ENCODE results near the gene CHMP1A. TPM values are rescaled to one million over a fixed set of nuclear protein-coding genes. Genes with fewer than 3 reads are reported as not detected.

The CHMP1A gene
- total and polyA plus RNA-seq, 2 of the 8 experiments (the other 6 are each of a cell fraction or from before 2014, with no cell fraction given): 64.4 to 75.8 TPM

DNA sequence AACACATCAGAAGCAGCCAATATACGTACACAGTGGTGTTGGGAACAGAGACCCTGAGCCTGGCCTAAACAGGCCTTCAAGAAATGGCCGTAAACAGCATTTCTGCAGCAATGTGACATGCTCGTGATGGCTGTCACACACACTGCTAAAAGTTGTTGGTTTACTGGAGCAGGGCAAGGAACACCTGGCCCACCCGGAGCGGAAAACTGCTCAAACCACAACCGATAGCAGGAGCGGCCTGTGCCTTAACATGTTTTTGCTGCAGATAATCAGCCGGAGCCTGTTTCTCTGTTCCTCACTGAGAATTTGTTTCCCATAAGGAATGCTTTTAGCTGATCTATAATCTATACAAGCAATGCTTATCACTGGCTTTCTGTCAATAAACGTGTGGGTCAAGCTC lies 50.1 kb downstream of the CHMP1A start:
- Histone ChIP-seq H3K27me3 (replicated peaks in 1 of 4; ENCODE audit: control insufficient read depth in 3 of 4, extremely low read depth in 1 of 4, insufficient read depth in 3 of 4, low read length in 3 of 4) (no peaks in the 10 kb centered on the region; a peak in 1 of 7 replicates), H3K27ac (ENCODE audit: low read depth, low read length) (no peak overlapping the region), H3K23me2 (ENCODE audit: low read depth, low read length) (no peaks in the 10 kb centered on the region; the same call in 1 of the 2 replicates), H4K5ac (ENCODE audit: insufficient read length, low read depth, low read length) (no peak overlapping the region), H3K56ac (replicated peaks; ENCODE audit: insufficient read length, low read depth, low read length) (no peak overlapping the region), H3K18ac (ENCODE audit: extremely low read depth, low read length) (no peak overlapping the region), H4K91ac (replicated peaks; ENCODE audit: insufficient read length, low read length) (no peak overlapping the region), H3K9ac (replicated peaks in 1 of 4; ENCODE audit: extremely low read depth in 1 of 4, low read depth in 3 of 4, low read length in 3 of 4) (no peak overlapping the region), H3K4ac (replicated peaks; ENCODE audit: insufficient read length, low read depth, low read length) (no peak overlapping the region), H3K9me3 (ENCODE audit: insufficient read depth in 2 of 2, low read depth in 1 of 2, low read length in 1 of 2) (no peaks in the 10 kb centered on the region), H2BK20ac (ENCODE audit: low read length) (no peak overlapping the region), H2BK120ac (replicated peaks; ENCODE audit: low read depth, low read length) (no peak overlapping the region), H3K14ac (ENCODE audit: insufficient read length) (no peak overlapping the region), H4K20me1 (replicated peaks in 1 of 2; ENCODE audit: control insufficient read depth in 1 of 2, insufficient read depth in 2 of 2, low read length in 2 of 2) (peaks cover 0 to 4% of the 10 kb centered on the region in 2 experiments), H3K4me2 (ENCODE audit: insufficient read depth in 1 of 2, low read depth in 2 of 2, low read length in 2 of 2) (no peak overlapping the region), H3K23ac (ENCODE audit: insufficient read length) (no peak overlapping the region), H2BK15ac (ENCODE audit: low read length) (no peak overlapping the region), H3K4me1 (replicated peaks in 1 of 4; ENCODE audit: control insufficient read depth in 3 of 4, insufficient read depth in 4 of 4, low read length in 3 of 4) (peaks cover 0 to 6% (median 5%) of the 10 kb centered on the region in 4 experiments; a peak in 5 of 7 replicates), H3K79me1 (ENCODE audit: low read depth, low read length) (no peaks in the 10 kb centered on the region), H3K36me3 (ENCODE audit: control insufficient read depth in 2 of 4, insufficient read depth in 4 of 4, low read length in 3 of 4) (no peaks in the 10 kb centered on the region), H3K4me3 (ENCODE audit: extremely low read depth in 1 of 4, insufficient read depth in 2 of 4, low read depth in 3 of 4, low read length in 4 of 4) (no peak overlapping the region), H2BK12ac (ENCODE audit: low read depth, low read length) (no peak overlapping the region), H3K79me2 (ENCODE audit: control insufficient read depth in 1 of 2, insufficient read depth in 2 of 2, low read length in 2 of 2) (no peaks in the 10 kb centered on the region), H4K8ac (ENCODE audit: extremely low read depth, insufficient read depth, low read length) (no peak overlapping the region), H2AFZ (ENCODE audit: low read length) (no peak overlapping the region), H2AK5ac (ENCODE audit: low read depth, low read length) (no peak overlapping the region), H2BK5ac (ENCODE audit: low read depth, low read length) (no peak overlapping the region)
- CTCF ChIA-PET (ENCODE audit: partially characterized antibody): interaction anchor here (1.0 to 1.6 kb wide), 3 partner anchors 8 to 32 kb away, joined by 3 to 6 read pairs (median 5); no protein-coding TSS in a partner anchor
- 95% methylated on average over 9 of the region's 9 CpGs; no CpG with 5 or more reads in 1 of the 2 experiments for WGBS, 2 experiments (ENCODE audit: extremely low coverage in 1 of 2, insufficient coverage in 1 of 2, insufficient read length in 1 of 2, insufficient replicate concordance in 2 of 2, low coverage in 1 of 2, low lambda C conversion rate in 2 of 2, missing lambda C conversion rate in 1 of 2)
- FAIRE-seq: no peak
- POLR2A ChIA-PET (ENCODE audit: partially characterized antibody): no interaction called here
- DNase-seq (ENCODE audit: low read depth in 1 of 2, low spot score in 2 of 2): no peak
- TF ChIP-seq TEAD4 (IDR thresholded peaks at IDR 0.05; ENCODE audit: low read depth, low read length): no peak

All from H1 (cell line).